GM21529 (cell line): ENCODE results near the gene SMCO1.
"Not testable (repeated sequence)": the region's sequence is repeated elsewhere in the genome, so short reads cannot be mapped to it uniquely, and the experiment has no call there.

ENCODE experiments used
- ATAC-seq: cut with Tn5 transposase; IDR thresholded peaks from one replicate; pipeline ENCODE4 v1.9.1; 2021; ENCODE audit not compliant: unreplicated experiment

The SMCO1 gene

GRCh38 chr3:196514913-196515621 is at the start of gene SMCO1:
TSS of gene SMCO1 (minus strand) at chr3:196515346. CDS start at chr3:196515209, 137 bp downstream.
- no peak for ATAC-seq

GRCh38 chr3:196563721-196564225 is 48.6 kb upstream of the SMCO1 start:
- ATAC-seq, result no peak

- ATAC-seq, result no peak
These were observed 44.7 kb upstream of the SMCO1 start for GRCh38 chr3:196559826-196560225.

- no peak for ATAC-seq
These were observed 43.3 kb upstream of the SMCO1 start for GRCh38 chr3:196558476-196558875.

- no peak for ATAC-seq
These were observed 42.1 kb upstream of the SMCO1 start for GRCh38 chr3:196557236-196557635.

GRCh38 chr3:196555295-196555694 is 40.1 kb upstream of the SMCO1 start:
- ATAC-seq, result no peak

GRCh38 chr3:196554205-196554604 is 39.1 kb upstream of the SMCO1 start:
- no peak for ATAC-seq

- no peak for ATAC-seq
These were observed 38.4 kb upstream of the SMCO1 start for GRCh38 chr3:196553551-196553950.

GRCh38 chr3:196552253-196552652 is 37.1 kb upstream of the SMCO1 start:
- ATAC-seq, result no peak

- ATAC-seq, result not testable (repeated sequence)
These were observed 35.0 kb upstream of the SMCO1 start for GRCh38 chr3:196550172-196550571.

- ATAC-seq, result not testable (repeated sequence)
These were observed 34.2 kb upstream of the SMCO1 start for GRCh38 chr3:196549312-196549711.

GRCh38 chr3:196547067-196547466 is 31.9 kb upstream of the SMCO1 start:
- no peak for ATAC-seq

GRCh38 chr3:196546537-196546936 is 31.4 kb upstream of the SMCO1 start:
- no peak for ATAC-seq

- ATAC-seq, result no peak
These were observed 29.4 kb upstream of the SMCO1 start for GRCh38 chr3:196544491-196544992.

- no peak for ATAC-seq
These were observed 26.7 kb upstream of the SMCO1 start for GRCh38 chr3:196541684-196542445.

GRCh38 chr3:196537319-196537984 is 22.3 kb upstream of the SMCO1 start:
- no peak for ATAC-seq

GRCh38 chr3:196533260-196533681 is 18.1 kb upstream of the SMCO1 start:
- ATAC-seq, result no peak

- no peak for ATAC-seq
These were observed 16.3 kb upstream of the SMCO1 start for GRCh38 chr3:196531418-196531817.

- ATAC-seq, result peak; percentile 69
These were observed 13.6 kb upstream of the SMCO1 start for GRCh38 chr3:196528639-196529233.

GRCh38 chr3:196525141-196525540 is 10.0 kb upstream of the SMCO1 start:
- no peak for ATAC-seq

- no peak for ATAC-seq
These were observed 9.4 kb upstream of the SMCO1 start for GRCh38 chr3:196524527-196524926.
